Mesendoderm (in vitro differentiated cells): ENCODE measurements around the gene KIF6.
A peak's percentile ranks its signal among the peaks of the same experiment; 100 is the strongest.

Source experiments
- DNase-seq: peaks from one replicate; pipeline ENCODE4 v3.0.0; 2013
- H2AK5ac ChIP-seq: 2 replicates; pipeline ENCODE4 v1.6.1; 2013; ENCODE audit warnings: low read length, inconsistent platforms
- H2BK120ac ChIP-seq: 2 replicates; pipeline ENCODE4 v1.6.1; 2013; ENCODE audit warnings: low read depth, mild to moderate bottlenecking, low read length, moderate library complexity, mixed read lengths
- H2BK15ac ChIP-seq: replicated peaks from 2 replicates; pipeline ENCODE4 v1.6.1; 2013; ENCODE audit warnings: low read depth, mild to moderate bottlenecking, moderate library complexity
- H2BK5ac ChIP-seq: 2 replicates; pipeline ENCODE4 v1.6.1; 2013; ENCODE audit warnings: low read length, inconsistent platforms
- H3K18ac ChIP-seq: 2 replicates; pipeline ENCODE4 v1.6.1; 2013; ENCODE audit warnings: mild to moderate bottlenecking, low read length, mixed read lengths
- H3K23ac ChIP-seq: one replicate; pipeline ENCODE4 v1.6.1; 2013; ENCODE audit warnings: low read length
- H3K27ac ChIP-seq: 2 replicates; pipeline ENCODE4 v1.5.1; 2013; ENCODE audit warnings: low read depth, mild to moderate bottlenecking, inconsistent platforms, low read length, moderate library complexity
- H3K27me3 ChIP-seq: 2 replicates; pipeline ENCODE4 v1.6.1; 2013; ENCODE audit warnings: low read length, control low read depth, mild to moderate bottlenecking, inconsistent platforms; ENCODE audit not compliant: insufficient read depth, poor library complexity
- H3K36me3 ChIP-seq: 2 replicates; pipeline ENCODE4 v1.6.1; 2013; ENCODE audit warnings: low read length, inconsistent platforms; ENCODE audit not compliant: control insufficient read depth, insufficient read depth
- H3K4ac ChIP-seq: one replicate; pipeline ENCODE4 v1.6.1; 2013; ENCODE audit warnings: low read depth, mild to moderate bottlenecking, low read length, moderate library complexity
- H3K4me1 ChIP-seq: 2 replicates; pipeline ENCODE4 v1.6.1; 2013; ENCODE audit warnings: low read depth, low read length, inconsistent platforms; ENCODE audit not compliant: control insufficient read depth
- H3K4me2 ChIP-seq: 2 replicates; pipeline ENCODE4 v1.6.1; 2013; ENCODE audit warnings: low read length
- H3K4me3 ChIP-seq: 2 replicates; pipeline ENCODE4 v1.5.1; 2013; ENCODE audit warnings: mild to moderate bottlenecking, low read length
- H3K56ac ChIP-seq: one replicate; pipeline ENCODE4 v1.6.1; 2013; ENCODE audit warnings: low read length
- H3K79me1 ChIP-seq: 2 replicates; pipeline ENCODE4 v1.6.1; 2013; ENCODE audit warnings: low read length, inconsistent platforms
- H3K79me2 ChIP-seq: 2 replicates; pipeline ENCODE4 v1.6.1; 2013; ENCODE audit warnings: mild to moderate bottlenecking, low read length; ENCODE audit not compliant: control insufficient read depth, insufficient read depth
- H3K9ac ChIP-seq: 2 replicates; pipeline ENCODE4 v1.6.1; 2013; ENCODE audit warnings: low read length, inconsistent platforms
- H4K5ac ChIP-seq: one replicate; pipeline ENCODE4 v1.6.1; 2013; ENCODE audit warnings: low read length
- H4K8ac ChIP-seq: one replicate; pipeline ENCODE4 v1.6.1; 2013; ENCODE audit warnings: low read depth, mild to moderate bottlenecking, control low read depth, low read length, moderate library complexity
- WGBS: extraction: QIAGEN DNeasy Blood & Tissue Kit; methylation state at CpG from one replicate; pipeline ENCODE4 v1.1.7; 2013; ENCODE audit warnings: low lambda C conversion rate, missing lambda C conversion rate; ENCODE audit not compliant: insufficient coverage; ENCODE audit errors: extremely low coverage; 5-methylcytosine and 5-hydroxymethylcytosine counted together

KIF6 gene

GRCh38 chr6:39453956-39454524 is 271.2 kb downstream of the KIF6 start:
- H2BK15ac ChIP-seq = no peak overlapping the region
- no peak overlapping the region for H2AK5ac ChIP-seq
- no peak overlapping the region for H3K23ac ChIP-seq
- no peaks in the 10 kb centered on the region for H3K27me3 ChIP-seq
- no peaks in the 10 kb centered on the region for H3K4me1 ChIP-seq
- H3K4me2 ChIP-seq = no peak overlapping the region
- no peaks in the 10 kb centered on the region for H3K79me1 ChIP-seq
- no peak overlapping the region for H2BK120ac ChIP-seq
- no peak overlapping the region for H4K5ac ChIP-seq
- no peak overlapping the region for H3K4me3 ChIP-seq
- DNase-seq = no peak
- no peak overlapping the region for H3K9ac ChIP-seq
- no peak overlapping the region for H3K4ac ChIP-seq
- H2BK5ac ChIP-seq = no peak overlapping the region
- WGBS = no CpG with 5 or more reads among the region's 2 CpGs
- no peak overlapping the region for H3K27ac ChIP-seq
- H3K56ac ChIP-seq = no peak overlapping the region
- H3K79me2 ChIP-seq = no peaks in the 10 kb centered on the region
- no peak overlapping the region for H3K18ac ChIP-seq
- no peaks in the 10 kb centered on the region for H3K36me3 ChIP-seq
- no peak overlapping the region for H4K8ac ChIP-seq

- Histone ChIP-seq H3K4ac (no peak overlapping the region), H3K79me1 (no peaks in the 10 kb centered on the region), H3K4me3 (no peak overlapping the region), H2AK5ac (no peak overlapping the region), H3K23ac (no peak overlapping the region), H4K8ac (no peak overlapping the region), H3K9ac (no peak overlapping the region), H2BK5ac (no peak overlapping the region), H4K5ac (no peak overlapping the region), H3K36me3 (no peaks in the 10 kb centered on the region), H3K18ac (no peak overlapping the region), H2BK15ac (no peak overlapping the region), H3K27me3 (no peaks in the 10 kb centered on the region), H3K4me1 (no peaks in the 10 kb centered on the region), H3K56ac (no peak overlapping the region), H3K4me2 (no peak overlapping the region), H2BK120ac (no peak overlapping the region), H3K79me2 (no peaks in the 10 kb centered on the region), H3K27ac (no peak overlapping the region)
- WGBS = 100% methylated on average over 2 of the region's 5 CpGs
- no peak for DNase-seq
Measured at GRCh38 chr6:39453241-39453640, 272.0 kb downstream of the KIF6 start.

DNA sequence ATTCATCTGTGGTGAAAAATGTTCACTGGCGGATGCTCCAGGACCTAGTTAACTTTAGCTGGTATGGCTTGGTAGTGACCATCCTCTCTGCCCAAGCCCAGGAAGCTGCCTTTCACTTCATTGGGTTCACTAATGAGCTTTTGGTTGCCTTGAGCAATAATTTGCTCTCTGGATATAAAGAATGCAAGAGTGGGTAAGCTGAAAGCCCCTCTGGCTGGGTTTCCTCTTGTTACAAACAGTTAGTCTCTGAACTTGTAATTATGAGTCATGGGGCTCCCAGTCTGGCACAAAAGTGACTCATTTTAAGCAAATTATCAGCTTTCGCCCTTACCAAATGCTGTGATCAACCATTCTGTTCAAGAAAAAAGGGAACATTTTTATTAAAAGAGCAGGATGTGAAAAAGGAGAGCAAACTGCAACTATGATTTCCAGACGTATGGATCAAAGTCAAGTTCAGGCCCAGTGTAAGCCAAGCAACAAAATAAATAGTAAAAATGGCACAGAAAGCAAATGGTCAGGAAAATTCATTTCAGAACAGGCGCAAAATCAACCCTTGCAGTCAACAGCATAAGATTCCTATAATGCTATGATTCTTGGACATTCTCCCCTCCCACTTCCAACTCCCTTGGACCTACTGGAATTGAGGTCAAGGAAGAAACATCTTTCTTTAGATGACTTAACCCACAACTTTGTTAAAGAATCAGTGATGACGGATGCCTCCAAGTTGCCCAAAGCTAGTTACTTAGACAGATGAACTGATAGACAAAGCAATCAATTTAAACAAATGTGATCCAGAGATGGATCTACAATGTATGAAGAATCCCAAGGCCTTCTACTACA is 272.7 kb downstream of the KIF6 start:
- Histone ChIP-seq H3K4me2 (no peak overlapping the region), H3K79me1 (no peaks in the 10 kb centered on the region), H3K56ac (no peak overlapping the region), H2BK5ac (no peak overlapping the region), H3K27me3 (no peaks in the 10 kb centered on the region), H3K27ac (no peak overlapping the region), H3K4me3 (no peak overlapping the region), H3K4me1 (no peaks in the 10 kb centered on the region), H3K9ac (no peak overlapping the region), H2BK15ac (no peak overlapping the region), H4K5ac (no peak overlapping the region), H2AK5ac (no peak overlapping the region), H3K23ac (no peak overlapping the region), H4K8ac (no peak overlapping the region), H3K36me3 (no peaks in the 10 kb centered on the region), H3K4ac (no peak overlapping the region), H3K18ac (no peak overlapping the region), H3K79me2 (no peaks in the 10 kb centered on the region), H2BK120ac (no peak overlapping the region)
- DNase-seq = no peak
- no CpG with 5 or more reads among the region's 5 CpGs for WGBS

GRCh38 chr6:39451831-39452230 is 273.4 kb downstream of the KIF6 start:
- Histone ChIP-seq H3K23ac (no peak overlapping the region), H3K9ac (no peak overlapping the region), H3K4me2 (no peak overlapping the region), H2BK15ac (no peak overlapping the region), H3K4me3 (no peak overlapping the region), H4K8ac (no peak overlapping the region), H2AK5ac (no peak overlapping the region), H3K27me3 (no peaks in the 10 kb centered on the region), H4K5ac (no peak overlapping the region), H3K4me1 (no peaks in the 10 kb centered on the region), H3K4ac (no peak overlapping the region), H2BK5ac (no peak overlapping the region), H3K36me3 (no peaks in the 10 kb centered on the region), H3K79me1 (no peaks in the 10 kb centered on the region), H3K79me2 (no peaks in the 10 kb centered on the region), H2BK120ac (no peak overlapping the region), H3K56ac (no peak overlapping the region), H3K27ac (no peak overlapping the region), H3K18ac (no peak overlapping the region)
- peak; percentile 13 for DNase-seq
- WGBS = no CpG with 5 or more reads among the region's 2 CpGs

DNA sequence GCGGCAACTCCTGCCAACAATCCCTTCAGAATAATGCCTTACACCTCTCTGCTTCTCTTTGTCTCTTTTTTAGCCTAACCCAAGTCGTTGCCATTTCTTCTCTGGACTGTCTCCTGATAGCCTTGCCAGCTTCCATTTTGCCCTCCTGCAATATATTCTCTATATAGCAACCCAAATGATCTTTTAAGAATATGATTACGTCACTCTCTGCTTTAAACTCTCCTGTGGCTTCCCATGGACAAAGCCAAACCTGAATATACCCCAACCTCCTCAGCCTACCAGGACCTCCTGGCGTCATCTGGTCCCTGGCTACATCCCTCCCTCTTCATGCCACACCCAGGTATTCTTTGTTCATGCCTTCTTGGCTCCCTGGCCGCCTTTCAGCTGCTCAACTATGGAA is 276.2 kb downstream of the KIF6 start:
- WGBS = no CpG with 5 or more reads among the region's 5 CpGs

More for the DNA sequence above, 276.2 kb downstream of the KIF6 start:
- no peak overlapping the region for H3K27ac ChIP-seq
- H3K56ac ChIP-seq = no peak overlapping the region
- H3K79me2 ChIP-seq = no peaks in the 10 kb centered on the region
- no peak overlapping the region for H2AK5ac ChIP-seq
- H3K4me2 ChIP-seq = no peak overlapping the region
- no peak overlapping the region for H4K8ac ChIP-seq
- H3K4ac ChIP-seq = no peak overlapping the region
- no peaks in the 10 kb centered on the region for H3K4me1 ChIP-seq
- no peak overlapping the region for H4K5ac ChIP-seq
- H3K9ac ChIP-seq = no peak overlapping the region
- no peak overlapping the region for H3K18ac ChIP-seq
- no peak overlapping the region for H2BK15ac ChIP-seq
- H3K36me3 ChIP-seq = no peaks in the 10 kb centered on the region
- no peaks in the 10 kb centered on the region for H3K27me3 ChIP-seq
- no peak overlapping the region for H3K23ac ChIP-seq
- no peak overlapping the region for H3K4me3 ChIP-seq
- DNase-seq = no peak
- H3K79me1 ChIP-seq = no peaks in the 10 kb centered on the region
- H2BK5ac ChIP-seq = no peak overlapping the region
- H2BK120ac ChIP-seq = no peak overlapping the region
